Natural killer cell treated with Interleukin-12 subunit alpha and Interleukin-12 subunit beta and Interleukin-15 and Interleukin-18, amount 100 ng/mL, for 72 hours (primary cell): ENCODE measurements around the gene SPEN. TPM values are rescaled to one million over a fixed set of nuclear protein-coding genes. Genes with fewer than 3 reads are reported as not detected.
A peak's percentile ranks its signal among the peaks of the same experiment; 100 is the strongest.

Experiments
- ATAC-seq, 2 donors: fragments of 150-1000 bp; cut with Tn5 transposase in 1 of 2; sonication (Bioruptor Pico), chemical (Tn5 transposase) in 1 of 2; 2 replicates each; pipeline ENCODE4 v1.10.0; 2021
- DNase-seq: peaks from one replicate; pipeline ENCODE4 v3.0.0; 2022; ENCODE audit warnings: low spot score
- H3K27ac Mint-ChIP-seq, 2 donors: 1 replicate in 1 of 2; 2 replicates in 1 of 2; pipeline ENCODE4 v1.8.0; 2022; ENCODE audit warnings: mixed read lengths in 2 of 2, mild to moderate bottlenecking in 1 of 2, moderate library complexity in 1 of 2
- H3K27me3 Mint-ChIP-seq, 2 donors: 1 replicate in 1 of 2; 2 replicates in 1 of 2; pipeline ENCODE4 v1.8.0; 2022; ENCODE audit warnings: mixed read lengths in 2 of 2
- H3K36me3 Mint-ChIP-seq: one replicate; pipeline ENCODE4 v1.8.0; 2022; ENCODE audit warnings: mixed read lengths
- H3K4me1 Mint-ChIP-seq, 2 donors: 1 replicate in 1 of 2; 2 replicates in 1 of 2; pipeline ENCODE4 v1.8.0; 2022; ENCODE audit warnings: low read depth in 2 of 2, mixed read lengths in 2 of 2, mild to moderate bottlenecking in 1 of 2
- H3K4me3 Mint-ChIP-seq: one replicate; pipeline ENCODE4 v1.8.0; 2022; ENCODE audit warnings: mixed read lengths
- H3K9me3 Mint-ChIP-seq: 2 replicates; pipeline ENCODE4 v1.8.0; 2022; ENCODE audit warnings: mixed read lengths
- total RNA-seq, 2 donors: library from RNA; stranded (reverse); gene quantifications; one replicate each; pipeline ENCODE4 v1.2.3, GENCODE V29; 2022

Gene SPEN
- total RNA-seq, 2 donors from 2014 or later = 58.6 to 92.4 TPM

- Mint-ChIP-seq H3K27ac (peak overlapping the region in 1 of 2 donors; percentile 49), H3K36me3 (peaks cover 13% of the 10 kb centered on the region), H3K27me3 (no peaks in the 10 kb centered on the region), H3K4me1 (peaks cover 55 to 56% of the 10 kb centered on the region in 2 donors), H3K4me3 (no peak overlapping the region), H3K9me3 (no peaks in the 10 kb centered on the region)
- DNase-seq = no peak
- no peak for ATAC-seq
Measured at GRCh38 chr1:15959424-15959823, 111.9 kb downstream of the SPEN start.

GRCh38 chr1:15959827-15960446 lies 112.4 kb downstream of the SPEN start:
- Mint-ChIP-seq H3K27ac (peak overlapping the region in 1 of 2 donors; percentile 49), H3K4me3 (no peak overlapping the region)
- no peak for ATAC-seq

GRCh38 chr1:15960808-15961207 lies 113.3 kb downstream of the SPEN start:
- Mint-ChIP-seq H3K9me3 (no peaks in the 10 kb centered on the region), H3K27ac (no peak overlapping the region), H3K27me3 (no peaks in the 10 kb centered on the region), H3K36me3 (peaks cover 13% of the 10 kb centered on the region), H3K4me3 (no peak overlapping the region), H3K4me1 (peaks cover 60 to 66% of the 10 kb centered on the region in 2 donors)
- DNase-seq = no peak
- ATAC-seq = no peak

More at GRCh38 chr1:15959827-15960446, 112.4 kb downstream of the SPEN start:
- no peaks in the 10 kb centered on the region for H3K27me3 Mint-ChIP-seq
- peaks cover 13% of the 10 kb centered on the region for H3K36me3 Mint-ChIP-seq
- no peak for DNase-seq
- peaks cover 56 to 59% of the 10 kb centered on the region in 2 donors for H3K4me1 Mint-ChIP-seq
- no peaks in the 10 kb centered on the region for H3K9me3 Mint-ChIP-seq

GRCh38 chr1:15961492-15961891 lies 114.0 kb downstream of the SPEN start:
- H3K4me3 Mint-ChIP-seq = no peak overlapping the region
- ATAC-seq (no peak), DNase-seq (no peak)
- H3K9me3 Mint-ChIP-seq = no peaks in the 10 kb centered on the region
- no peaks in the 10 kb centered on the region for H3K27me3 Mint-ChIP-seq
- peaks cover 61 to 66% of the 10 kb centered on the region in 2 donors for H3K4me1 Mint-ChIP-seq
- peaks cover 11% of the 10 kb centered on the region for H3K36me3 Mint-ChIP-seq
- peak overlapping the region in 1 of 2 donors; percentile 84 for H3K27ac Mint-ChIP-seq

GRCh38 chr1:15962176-15962575 lies 114.7 kb downstream of the SPEN start:
- Mint-ChIP-seq H3K27ac (peak overlapping the region in 1 of 2 donors; percentile 98), H3K27me3 (no peaks in the 10 kb centered on the region), H3K4me3 (peak overlapping the region; percentile 12), H3K9me3 (no peaks in the 10 kb centered on the region), H3K36me3 (peaks cover 7% of the 10 kb centered on the region), H3K4me1 (peaks cover 63 to 65% of the 10 kb centered on the region in 2 donors)
- no peak for DNase-seq
- no peak for ATAC-seq

- ATAC-seq (no peak), DNase-seq (no peak)
- Mint-ChIP-seq H3K36me3 (peaks cover 5% of the 10 kb centered on the region), H3K27me3 (no peaks in the 10 kb centered on the region), H3K9me3 (no peaks in the 10 kb centered on the region), H3K27ac (peak overlapping the region; percentile 98 to 100), H3K4me1 (peaks cover 63 to 65% of the 10 kb centered on the region in 2 donors), H3K4me3 (peak overlapping the region; percentile 75)
Measured at GRCh38 chr1:15962671-15963362, 115.3 kb downstream of the SPEN start.

GRCh38 chr1:15963363-15963967 lies 116.0 kb downstream of the SPEN start:
- DNase-seq (no peak), ATAC-seq (no peak)
- peaks cover 64 to 69% of the 10 kb centered on the region in 2 donors for H3K4me1 Mint-ChIP-seq
- no peaks in the 10 kb centered on the region for H3K9me3 Mint-ChIP-seq
- peak overlapping the region; percentile 75 for H3K4me3 Mint-ChIP-seq
- H3K27ac Mint-ChIP-seq = peak overlapping the region; percentile 98 to 100
- H3K27me3 Mint-ChIP-seq = no peaks in the 10 kb centered on the region
- H3K36me3 Mint-ChIP-seq = peaks cover 10% of the 10 kb centered on the region

GRCh38 chr1:15963968-15964648 lies 116.6 kb downstream of the SPEN start:
- Mint-ChIP-seq H3K27ac (peak overlapping the region; percentile 98 to 100), H3K9me3 (no peaks in the 10 kb centered on the region), H3K4me1 (peaks cover 60 to 67% of the 10 kb centered on the region in 2 donors), H3K4me3 (peak overlapping the region; percentile 75), H3K27me3 (no peaks in the 10 kb centered on the region), H3K36me3 (peaks cover 11% of the 10 kb centered on the region)
- ATAC-seq (peak; percentile 4 to 28), DNase-seq (no peak)

GRCh38 chr1:15965228-15965767 lies 117.8 kb downstream of the SPEN start:
- Mint-ChIP-seq H3K27me3 (no peaks in the 10 kb centered on the region), H3K27ac (peak overlapping the region; percentile 98 to 100), H3K9me3 (no peaks in the 10 kb centered on the region), H3K4me1 (peaks cover 60 to 68% of the 10 kb centered on the region in 2 donors), H3K4me3 (peak overlapping the region; percentile 75), H3K36me3 (peaks cover 17% of the 10 kb centered on the region)
- DNase-seq (no peak), ATAC-seq (peak; percentile 46 to 49)

GRCh38 chr1:15966081-15966955 lies 118.8 kb downstream of the SPEN start:
- Mint-ChIP-seq H3K4me3 (peak overlapping the region; percentile 75), H3K27ac (peak overlapping the region; percentile 98 to 100), H3K9me3 (no peaks in the 10 kb centered on the region), H3K36me3 (peaks cover 17% of the 10 kb centered on the region), H3K4me1 (peaks cover 56 to 67% of the 10 kb centered on the region in 2 donors), H3K27me3 (no peaks in the 10 kb centered on the region)
- peak; percentile 91 for DNase-seq
- peak; percentile 89 to 92 for ATAC-seq

GRCh38 chr1:15966956-15967344 lies 119.4 kb downstream of the SPEN start:
- peaks cover 55 to 66% of the 10 kb centered on the region in 2 donors for H3K4me1 Mint-ChIP-seq
- no peak for DNase-seq
- H3K27ac Mint-ChIP-seq = peak overlapping the region; percentile 98 to 100
- H3K4me3 Mint-ChIP-seq = peak overlapping the region; percentile 75
- H3K36me3 Mint-ChIP-seq = peaks cover 17% of the 10 kb centered on the region
- no peak for ATAC-seq
- no peaks in the 10 kb centered on the region for H3K9me3 Mint-ChIP-seq
- no peaks in the 10 kb centered on the region for H3K27me3 Mint-ChIP-seq

- no peaks in the 10 kb centered on the region for H3K27me3 Mint-ChIP-seq
- H3K36me3 Mint-ChIP-seq = peaks cover 26% of the 10 kb centered on the region
- H3K4me1 Mint-ChIP-seq = peaks cover 64 to 74% of the 10 kb centered on the region in 2 donors
- DNase-seq (no peak), ATAC-seq (no peak)
- H3K9me3 Mint-ChIP-seq = no peaks in the 10 kb centered on the region
- peak overlapping the region; percentile 98 to 100 for H3K27ac Mint-ChIP-seq
- H3K4me3 Mint-ChIP-seq = peak overlapping the region; percentile 75
Measured at GRCh38 chr1:15968172-15968571, 120.7 kb downstream of the SPEN start.
